Natural killer cell (primary cell): ENCODE results near the gene GZF1. TPM values are rescaled to one million over a fixed set of nuclear protein-coding genes. Genes with fewer than 3 reads are reported as not detected.

Source experiments
- ATAC-seq, 3 donors: fragments of 150-1000 bp in 2 of 3; fragments of 200-7000 bp in 1 of 3; cut with Tn5 transposase; 1 replicate in 1 of 3; 2 replicates in 2 of 3; pipeline ENCODE4 v1.10.0; 2021; ENCODE audit warnings: mild to moderate bottlenecking in 2 of 3, moderate library complexity in 2 of 3
- DNase-seq, 2 donors: peaks; one replicate each; pipeline versions ENCODE4 v3.0.0 to v3.0.0-alpha.2; 2013 to 2021; ENCODE audit warnings: mixed read lengths in 1 of 2
- H3K27ac ChIP-seq: one replicate; pipeline ENCODE4 v1.5.1; 2013; ENCODE audit warnings: mild to moderate bottlenecking, low read length
- H3K27me3 ChIP-seq: one replicate; pipeline ENCODE4 v1.6.1; 2013; ENCODE audit warnings: low read length; ENCODE audit not compliant: control insufficient read depth, insufficient read depth
- H3K36me3 ChIP-seq: one replicate; pipeline ENCODE4 v1.6.1; 2013; ENCODE audit warnings: low read length; ENCODE audit not compliant: control insufficient read depth, insufficient read depth
- H3K4me1 ChIP-seq: one replicate; pipeline ENCODE4 v1.6.1; 2013; ENCODE audit warnings: low read length; ENCODE audit not compliant: control insufficient read depth, insufficient read depth
- H3K4me3 ChIP-seq: one replicate; pipeline ENCODE4 v1.5.1; 2013; ENCODE audit warnings: low read length
- H3K9me3 ChIP-seq: one replicate; pipeline ENCODE4 v1.6.1; 2013; ENCODE audit warnings: low read length; ENCODE audit not compliant: control insufficient read depth, insufficient read depth
- H3K27ac Mint-ChIP-seq, 2 donors: one replicate each; pipeline ENCODE4 v1.8.0; 2022; ENCODE audit warnings: mild to moderate bottlenecking in 2 of 2, mixed read lengths in 2 of 2, moderate library complexity in 1 of 2
- H3K27me3 Mint-ChIP-seq, 2 donors: one replicate each; pipeline ENCODE4 v1.8.0; 2022; ENCODE audit warnings: low read depth in 2 of 2, mixed read lengths in 2 of 2
- H3K36me3 Mint-ChIP-seq: one replicate; pipeline ENCODE4 v1.8.0; 2022; ENCODE audit warnings: mixed read lengths
- H3K4me1 Mint-ChIP-seq, 2 donors: one replicate each; pipeline ENCODE4 v1.8.0; 2022; ENCODE audit warnings: mixed read lengths in 2 of 2
- H3K4me3 Mint-ChIP-seq: one replicate; pipeline ENCODE4 v1.8.0; 2022; ENCODE audit warnings: mild to moderate bottlenecking, moderate library complexity, mixed read lengths
- H3K9me3 Mint-ChIP-seq, 2 donors: one replicate each; pipeline ENCODE4 v1.8.0; 2022; ENCODE audit warnings: mixed read lengths in 2 of 2
- WGBS: methylation state at CpG from one replicate; pipeline ENCODE4 v1.1.7; 2013; ENCODE audit warnings: missing lambda C conversion rate; ENCODE audit not compliant: insufficient coverage; 5-methylcytosine and 5-hydroxymethylcytosine counted together
- intact Hi-C: fragments of 100-400 bp; cut with micrococcal nuclease; formaldehyde crosslinking; loops from one replicate; pipeline ENCODE4 v1.14.2; 2022
- total RNA-seq, 4 donors: library from RNA; stranded (reverse); fragments of 120-200 nt in 1 of 4; gene quantifications; one replicate each; pipeline versions ENCODE4 v1.2.3 to v1.2.4, GENCODE V29; 2013 to 2022
- TF ChIP-seq, protein P1 (sequence below): fragments of 200-600 bp; IDR thresholded peaks from one replicate; pipeline ENCODE4 v1.8.0; 2022; ENCODE audit warnings: antibody characterized with exemption

Gene GZF1
- total RNA-seq, 3 donors from 2014 or later (not counting 1 experiment from before 2014, with no cell fraction given), result 45.1 to 56.6 (median 45.9) TPM

DNA sequence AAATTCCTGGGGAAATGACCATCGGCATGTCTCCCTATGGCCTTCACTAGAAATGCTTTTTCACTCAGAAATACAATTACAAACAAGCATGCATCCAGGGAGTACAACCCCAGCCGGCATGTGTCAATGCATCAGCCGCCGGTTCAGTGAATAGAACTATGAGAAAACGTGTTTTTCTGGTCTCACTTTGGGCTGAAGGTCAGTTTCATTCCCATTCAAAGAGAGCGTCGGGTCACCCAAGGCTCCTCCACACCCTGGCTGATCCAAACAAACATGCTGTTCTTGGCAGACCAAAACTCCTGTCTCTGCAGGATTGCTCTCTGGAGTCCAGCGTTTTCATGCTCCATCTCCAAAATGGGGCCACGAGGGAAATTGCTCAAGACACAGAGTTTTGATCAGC is 46.9 kb upstream of the GZF1 start:
- Histone ChIP-seq H3K4me3 (no peak overlapping the region), H3K27me3 (no peaks in the 10 kb centered on the region), H3K9me3 (no peaks in the 10 kb centered on the region), H3K4me1 (no peaks in the 10 kb centered on the region), H3K27ac (no peak overlapping the region), H3K36me3 (no peaks in the 10 kb centered on the region)
- no peaks in the 10 kb centered on the region for H3K4me1 Mint-ChIP-seq
- WGBS, result 92% methylated on average over 9 of the region's 9 CpGs
- no peak overlapping the region for H3K27ac Mint-ChIP-seq
- no peaks in the 10 kb centered on the region for H3K36me3 Mint-ChIP-seq
- DNase-seq (no peak), ATAC-seq (no peak)
- intact Hi-C loops, result no loop called here
- H3K4me3 Mint-ChIP-seq, result no peak overlapping the region
- peaks cover 15 to 21% of the 10 kb centered on the region in 2 donors for H3K27me3 Mint-ChIP-seq
- H3K9me3 Mint-ChIP-seq, result no peaks in the 10 kb centered on the region
- TF ChIP-seq, protein P1, sequence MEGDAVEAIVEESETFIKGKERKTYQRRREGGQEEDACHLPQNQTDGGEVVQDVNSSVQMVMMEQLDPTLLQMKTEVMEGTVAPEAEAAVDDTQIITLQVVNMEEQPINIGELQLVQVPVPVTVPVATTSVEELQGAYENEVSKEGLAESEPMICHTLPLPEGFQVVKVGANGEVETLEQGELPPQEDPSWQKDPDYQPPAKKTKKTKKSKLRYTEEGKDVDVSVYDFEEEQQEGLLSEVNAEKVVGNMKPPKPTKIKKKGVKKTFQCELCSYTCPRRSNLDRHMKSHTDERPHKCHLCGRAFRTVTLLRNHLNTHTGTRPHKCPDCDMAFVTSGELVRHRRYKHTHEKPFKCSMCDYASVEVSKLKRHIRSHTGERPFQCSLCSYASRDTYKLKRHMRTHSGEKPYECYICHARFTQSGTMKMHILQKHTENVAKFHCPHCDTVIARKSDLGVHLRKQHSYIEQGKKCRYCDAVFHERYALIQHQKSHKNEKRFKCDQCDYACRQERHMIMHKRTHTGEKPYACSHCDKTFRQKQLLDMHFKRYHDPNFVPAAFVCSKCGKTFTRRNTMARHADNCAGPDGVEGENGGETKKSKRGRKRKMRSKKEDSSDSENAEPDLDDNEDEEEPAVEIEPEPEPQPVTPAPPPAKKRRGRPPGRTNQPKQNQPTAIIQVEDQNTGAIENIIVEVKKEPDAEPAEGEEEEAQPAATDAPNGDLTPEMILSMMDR, result no peak

DNA sequence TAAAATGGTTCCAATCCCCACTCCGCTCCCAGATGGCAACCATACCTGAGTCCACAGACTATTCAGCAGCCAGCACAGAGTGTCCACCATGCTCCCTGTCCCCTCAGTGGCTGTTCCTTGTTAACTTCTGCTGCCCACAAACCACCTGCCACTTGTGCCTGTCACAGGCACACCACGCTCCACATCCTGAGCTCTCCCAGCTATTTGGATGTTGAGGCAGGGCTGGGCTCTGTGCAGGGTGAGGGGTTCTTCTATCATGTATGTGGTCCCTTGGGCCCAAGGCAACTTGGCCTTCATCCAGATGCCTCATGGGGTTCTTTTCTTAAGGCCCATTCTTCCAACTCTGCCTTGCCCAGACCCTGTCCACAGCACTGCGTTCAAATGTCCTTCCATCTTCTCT is 45.4 kb upstream of the GZF1 start:
- intact Hi-C loops, result no loop called here
- no peaks in the 10 kb centered on the region for H3K9me3 Mint-ChIP-seq
- WGBS, result 89% methylated on average over 3 of the region's 3 CpGs
- H3K27ac Mint-ChIP-seq, result no peak overlapping the region
- ATAC-seq (no peak), DNase-seq (no peak)
- peaks cover 13 to 28% of the 10 kb centered on the region in 2 donors for H3K27me3 Mint-ChIP-seq
- no peaks in the 10 kb centered on the region for H3K36me3 Mint-ChIP-seq
- H3K4me1 Mint-ChIP-seq, result no peaks in the 10 kb centered on the region
- TF ChIP-seq, protein P1, result no peak
- no peaks in the 10 kb centered on the region for H3K4me1 ChIP-seq
- no peaks in the 10 kb centered on the region for H3K36me3 ChIP-seq
- no peaks in the 10 kb centered on the region for H3K27me3 ChIP-seq
- no peak overlapping the region for H3K27ac ChIP-seq
- H3K4me3 Mint-ChIP-seq, result no peak overlapping the region
- H3K9me3 ChIP-seq, result no peaks in the 10 kb centered on the region
- no peak overlapping the region for H3K4me3 ChIP-seq

- TF ChIP-seq, protein P1, result no peak
- Mint-ChIP-seq H3K4me1 (no peaks in the 10 kb centered on the region), H3K36me3 (no peaks in the 10 kb centered on the region), H3K9me3 (no peaks in the 10 kb centered on the region), H3K4me3 (no peak overlapping the region), H3K27ac (no peak overlapping the region), H3K27me3 (peaks cover 13 to 28% of the 10 kb centered on the region in 2 donors)
- Histone ChIP-seq H3K4me3 (no peak overlapping the region), H3K27me3 (no peaks in the 10 kb centered on the region), H3K4me1 (no peaks in the 10 kb centered on the region), H3K36me3 (no peaks in the 10 kb centered on the region), H3K9me3 (no peaks in the 10 kb centered on the region), H3K27ac (no peak overlapping the region)
- ATAC-seq, result no peak
- DNase-seq, result no peak
- intact Hi-C loops, result no loop called here
- WGBS, result 88% methylated on average over 5 of the region's 5 CpGs
Measured at GRCh38 chr20:23317081-23317480, 44.9 kb upstream of the GZF1 start.

- intact Hi-C loops, result no loop called here
- WGBS, result 91% methylated on average over 5 of the region's 5 CpGs
Measured at GRCh38 chr20:23318347-23318746, 43.6 kb upstream of the GZF1 start.

More at GRCh38 chr20:23318347-23318746, 43.6 kb upstream of the GZF1 start:
- H3K36me3 ChIP-seq, result no peaks in the 10 kb centered on the region
- H3K27me3 ChIP-seq, result no peaks in the 10 kb centered on the region
- Mint-ChIP-seq H3K4me1 (no peaks in the 10 kb centered on the region), H3K36me3 (no peaks in the 10 kb centered on the region), H3K27ac (no peak overlapping the region), H3K9me3 (no peaks in the 10 kb centered on the region), H3K4me3 (no peak overlapping the region), H3K27me3 (peaks cover 13 to 28% of the 10 kb centered on the region in 2 donors)
- H3K4me1 ChIP-seq, result no peaks in the 10 kb centered on the region
- no peak for DNase-seq
- TF ChIP-seq, protein P1, result no peak
- H3K4me3 ChIP-seq, result no peak overlapping the region
- no peaks in the 10 kb centered on the region for H3K9me3 ChIP-seq
- no peak for ATAC-seq
- H3K27ac ChIP-seq, result no peak overlapping the region
